GM21529 (cell line): ENCODE data around the gene RNF208.
A peak's percentile ranks its signal among the peaks of the same experiment; 100 is the strongest.

Source experiments
- ATAC-seq: cut with Tn5 transposase; IDR thresholded peaks from one replicate; pipeline ENCODE4 v1.9.1; 2021; ENCODE audit not compliant: unreplicated experiment

The RNF208 gene

GRCh38 chr9:137193771-137194170 lies 28.3 kb downstream of the RNF208 start:
- no peak for ATAC-seq

GRCh38 chr9:137192859-137193258 lies 29.2 kb downstream of the RNF208 start:
- no peak for ATAC-seq

- no peak for ATAC-seq
These were observed 29.6 kb downstream of the RNF208 start for GRCh38 chr9:137192448-137192780.

DNA sequence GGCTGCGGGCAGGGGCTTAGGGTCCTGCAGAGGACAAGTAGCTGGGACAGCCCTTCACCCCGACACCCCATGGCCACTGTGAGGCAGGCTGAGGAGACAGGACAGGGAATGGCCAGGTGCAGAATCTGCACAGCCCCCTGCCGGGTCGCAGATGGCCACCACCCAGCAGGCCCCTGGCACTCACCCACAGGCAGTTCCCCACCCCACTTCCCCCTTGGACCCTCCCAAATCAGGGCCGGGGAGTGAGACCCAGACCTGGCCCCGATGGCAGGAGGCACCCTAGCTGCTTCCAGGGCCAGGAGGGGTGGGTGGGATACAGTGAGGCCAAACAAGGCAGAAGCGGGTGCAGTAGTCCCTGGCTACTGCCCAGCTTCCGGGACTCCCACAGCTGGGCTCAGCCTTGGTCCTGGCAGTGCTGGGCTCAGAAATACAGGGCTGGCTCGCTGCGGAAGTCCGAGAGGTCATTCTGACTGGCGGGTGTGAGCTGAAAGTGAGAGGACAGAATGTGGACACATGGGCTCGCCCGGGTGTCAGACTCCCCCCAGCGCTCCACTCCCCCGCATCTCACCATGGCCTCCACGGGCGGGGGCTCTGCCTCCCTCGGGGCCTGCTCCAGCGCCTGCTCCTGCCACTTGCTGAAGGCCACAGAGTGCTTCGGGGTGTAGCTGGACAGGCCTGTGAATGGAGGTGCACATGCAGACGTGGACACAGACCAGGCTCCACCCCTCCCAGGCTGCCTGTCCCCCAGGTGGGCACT lies 30.2 kb downstream of the RNF208 start:
- ATAC-seq: no peak

DNA sequence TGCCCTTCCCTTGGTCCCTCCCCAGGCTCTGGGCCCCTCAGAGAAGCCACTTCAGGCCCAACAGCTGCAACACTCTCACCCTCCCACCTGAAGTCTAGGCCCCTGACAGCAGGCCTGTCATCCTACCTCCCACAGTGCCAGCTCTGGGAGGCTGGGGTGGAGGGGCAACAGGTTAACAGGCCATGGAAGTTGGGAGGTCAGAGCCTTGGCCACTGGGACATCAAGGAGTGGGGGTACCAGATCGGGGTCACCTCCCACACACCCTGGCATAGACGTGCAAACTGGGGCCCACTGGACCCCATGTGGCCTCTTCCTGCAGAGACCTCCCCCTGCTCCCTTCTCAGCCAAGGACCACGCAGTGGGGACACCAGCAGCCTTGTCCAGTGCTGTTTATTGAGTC lies 30.8 kb downstream of the RNF208 start:
- no peak for ATAC-seq

DNA sequence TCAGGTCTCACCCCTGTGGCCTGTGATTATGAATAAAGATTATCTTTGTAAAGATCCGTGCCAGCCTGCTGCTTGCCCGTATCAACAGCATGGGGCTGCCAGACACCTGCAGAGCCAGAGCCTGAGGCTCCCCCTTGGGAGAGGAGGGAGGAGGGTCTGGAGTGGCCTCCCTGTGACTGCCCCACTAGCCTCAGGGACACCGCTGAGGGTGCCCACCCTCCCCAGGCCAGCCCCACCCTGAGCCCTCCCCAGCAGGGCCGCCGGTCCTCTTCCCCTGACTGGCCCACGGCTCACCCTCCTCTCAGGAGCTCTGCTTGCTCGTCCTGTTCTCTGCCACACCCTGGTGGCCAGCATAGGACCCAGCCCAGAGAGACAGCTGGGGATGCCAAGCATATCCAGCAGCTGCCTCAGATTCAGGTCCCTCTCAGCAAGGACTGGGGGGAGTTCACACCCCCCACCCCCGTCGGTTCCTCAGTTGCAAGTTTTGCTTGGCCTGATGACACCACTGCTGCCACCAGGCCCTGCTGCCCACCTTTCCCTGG lies 31.7 kb downstream of the RNF208 start:
- ATAC-seq: no peak

DNA sequence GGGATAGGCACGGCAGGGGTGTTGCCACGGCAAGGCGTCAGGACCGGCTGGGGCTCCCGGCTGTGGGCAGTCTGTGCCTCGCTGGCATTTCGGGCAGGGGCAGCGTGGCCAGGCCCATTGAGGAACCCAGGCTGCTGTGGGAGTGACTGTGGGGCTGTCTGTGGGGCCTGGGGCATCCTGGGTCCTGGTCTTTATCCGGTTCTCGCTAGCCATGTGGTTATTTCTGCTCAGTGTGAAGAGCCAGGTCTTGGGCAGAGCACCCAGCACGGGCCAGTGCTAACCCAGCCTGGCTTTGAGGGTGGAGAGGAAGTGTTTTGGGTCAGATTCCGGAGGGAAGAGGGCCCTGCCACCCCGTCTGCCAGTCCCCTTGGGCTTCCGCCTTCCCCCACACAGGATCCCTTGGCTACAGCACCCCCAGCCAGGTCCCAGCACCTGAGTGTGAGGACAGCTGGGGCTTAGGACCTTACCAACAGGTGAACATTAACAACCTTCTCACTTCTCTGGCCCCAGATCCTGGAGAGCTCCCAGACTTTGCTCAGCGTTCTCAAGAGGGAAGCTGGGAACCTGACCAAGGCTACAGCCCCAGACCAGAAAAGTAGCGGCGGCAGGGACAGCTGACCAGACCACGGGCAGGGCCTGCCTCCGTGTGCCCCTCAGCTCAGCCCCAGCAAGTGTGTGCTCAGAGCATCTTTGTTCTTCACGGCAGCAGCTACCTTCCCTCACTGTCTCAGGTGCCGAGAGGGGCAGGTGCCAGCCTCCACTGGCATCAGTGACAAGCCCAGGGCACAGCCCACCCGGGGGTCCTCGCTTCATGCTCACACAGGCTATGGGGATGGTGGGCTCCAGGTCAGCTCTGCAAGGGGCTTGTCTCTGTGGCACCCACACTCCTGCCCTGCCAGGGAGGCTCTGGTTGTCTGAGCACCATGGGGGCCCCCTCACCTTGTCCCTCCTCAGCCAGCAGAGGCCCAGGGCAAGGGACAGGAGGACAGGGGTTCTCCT lies 32.4 kb downstream of the RNF208 start:
- ATAC-seq: no peak

- ATAC-seq: peak; percentile 68
These were observed 33.3 kb downstream of the RNF208 start, which contains the start of the genes ANAPC2 and SSNA1 for GRCh38 chr9:137188490-137189296. Gene ANAPC2, minus strand, starts transcription at chr9:137188560. Its CDS starts 28 bp downstream, at chr9:137188532. Gene SSNA1, plus strand, starts transcription at chr9:137188676. Its CDS starts 51 bp downstream, at chr9:137188727.

- ATAC-seq: no peak
These were observed 34.0 kb downstream of the RNF208 start for GRCh38 chr9:137188086-137188489.

DNA sequence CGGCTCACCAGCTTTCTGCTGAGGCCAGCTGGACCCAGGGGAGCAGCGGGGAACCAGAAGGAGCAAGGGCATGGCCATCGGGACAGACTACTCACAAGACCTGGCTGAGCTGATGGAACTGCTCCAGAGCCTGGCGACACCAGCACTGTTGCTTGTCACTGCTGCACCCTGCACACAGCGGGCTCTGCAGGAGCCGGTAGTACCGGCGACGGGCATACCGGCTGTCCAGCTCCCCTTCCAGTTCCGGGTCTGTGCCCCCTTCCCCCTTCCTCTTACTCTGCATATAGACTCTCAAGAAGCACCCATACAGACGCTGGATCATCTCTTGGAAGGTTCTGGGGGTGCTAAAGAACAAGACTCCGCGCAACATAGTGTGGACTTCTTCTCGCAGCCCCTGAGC lies 34.7 kb downstream of the RNF208 start:
- no peak for ATAC-seq

- ATAC-seq: no peak
These were observed 35.7 kb downstream of the RNF208 start for GRCh38 chr9:137186385-137186784.

DNA sequence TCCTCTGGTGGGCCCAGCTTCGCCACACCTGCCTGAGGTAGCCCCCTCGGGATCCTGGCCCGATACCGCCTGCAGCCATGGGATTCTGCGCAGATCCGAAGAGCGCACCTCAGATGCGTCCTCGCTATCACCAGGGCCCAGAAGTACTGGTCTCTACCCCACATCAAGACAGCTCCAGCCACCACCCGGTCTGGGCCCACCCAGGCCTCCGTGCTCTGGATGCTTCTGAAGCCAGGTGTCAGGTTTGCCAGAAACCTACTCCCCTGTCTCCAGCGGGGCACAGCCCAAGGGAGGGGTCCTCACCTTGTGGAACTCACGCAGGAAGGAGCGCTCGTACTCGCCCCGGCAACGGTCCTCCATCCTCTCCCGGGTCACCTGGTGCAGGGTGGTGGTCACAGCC lies 36.1 kb downstream of the RNF208 start:
- no peak for ATAC-seq

DNA sequence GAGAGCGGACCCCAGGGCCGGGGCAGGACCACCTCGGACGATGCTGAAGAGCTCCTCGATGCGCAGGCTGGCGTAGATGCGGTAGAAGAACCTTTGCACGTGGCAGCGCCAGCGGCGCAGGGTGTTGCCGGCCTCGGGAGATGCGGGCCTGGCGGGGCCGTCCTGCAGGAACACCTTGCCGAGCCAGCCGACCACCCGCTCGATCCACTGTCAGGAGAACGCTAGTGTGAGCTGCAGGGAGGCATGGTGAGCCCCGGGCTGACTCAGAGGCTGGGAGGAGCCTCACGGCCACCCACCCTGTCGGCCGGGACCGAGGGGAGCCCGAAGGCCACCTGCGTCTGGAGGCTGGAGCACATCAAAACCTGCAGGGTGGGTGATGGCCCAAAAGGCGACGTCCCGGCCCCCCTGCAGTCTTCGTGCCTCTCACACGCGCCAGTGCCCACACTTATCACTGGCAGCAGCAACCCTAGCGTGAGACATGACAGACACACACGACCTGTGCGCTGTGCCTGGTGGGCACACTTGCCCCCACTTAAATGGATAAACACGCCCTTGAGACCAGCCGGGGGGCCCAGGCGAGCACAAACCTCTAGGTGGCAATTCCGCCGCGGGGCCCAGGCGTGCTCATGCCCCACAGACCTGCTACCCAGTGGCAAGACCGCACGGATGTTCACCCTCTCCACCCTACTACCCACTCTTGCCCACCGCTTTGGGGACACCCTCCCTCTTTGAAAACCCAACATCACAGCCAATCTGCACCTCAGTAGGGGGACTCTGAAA lies 37.0 kb downstream of the RNF208 start:
- ATAC-seq: no peak

DNA sequence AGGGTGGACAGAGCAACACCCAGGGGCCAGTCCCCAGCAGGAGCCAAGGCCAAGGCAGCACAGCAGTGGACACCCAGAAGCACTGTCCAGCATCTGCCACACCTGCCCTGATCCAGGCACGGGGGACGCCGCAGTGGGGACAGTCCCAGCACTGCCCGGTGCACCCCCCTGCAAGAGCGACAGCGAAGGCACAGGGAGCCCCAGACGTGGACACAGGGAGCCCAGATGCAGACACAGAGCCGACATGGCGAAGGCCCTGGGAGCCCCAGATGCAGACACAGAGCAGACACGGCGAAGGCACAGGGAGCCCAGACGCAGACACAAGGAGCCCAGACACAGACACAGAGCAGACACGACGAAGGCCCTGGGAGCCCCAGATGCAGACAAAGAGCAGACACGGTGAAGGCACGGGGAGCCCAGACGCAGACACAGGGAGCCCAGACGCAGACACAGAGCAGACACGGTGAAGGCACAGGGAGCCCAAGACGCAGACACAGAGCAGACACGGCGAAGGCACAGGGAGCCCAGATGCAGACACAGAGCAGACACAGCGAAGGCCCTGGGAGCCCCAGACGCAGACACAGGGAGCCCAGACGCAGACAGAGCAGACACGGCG lies 38.0 kb downstream of the RNF208 start:
- no peak for ATAC-seq

- no peak for ATAC-seq
These were observed 39.2 kb downstream of the RNF208 start for GRCh38 chr9:137182836-137183235.

GRCh38 chr9:137181680-137182079 lies 40.4 kb downstream of the RNF208 start:
- no peak for ATAC-seq

DNA sequence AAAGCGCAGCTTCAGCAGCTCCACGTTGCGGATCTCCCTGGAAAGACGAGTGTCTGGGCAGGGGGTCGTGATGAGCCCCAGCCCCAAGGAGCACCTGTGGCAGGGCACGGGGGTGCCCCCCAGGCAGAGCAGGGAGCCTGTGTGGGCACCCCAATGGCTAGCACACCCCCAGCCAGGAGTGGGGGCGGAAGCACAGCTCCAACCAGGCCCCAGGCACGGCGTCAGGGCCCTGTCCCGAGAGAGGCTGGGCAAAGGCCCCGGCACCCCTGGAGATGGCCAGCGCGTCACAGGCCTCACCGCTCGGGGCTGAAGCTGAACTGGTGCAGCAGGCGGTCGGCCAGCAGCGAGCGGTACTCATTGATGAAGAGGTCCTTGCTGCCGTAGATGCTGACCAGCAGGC lies 41.5 kb downstream of the RNF208 start:
- ATAC-seq: no peak

- ATAC-seq: no peak
These were observed 42.3 kb downstream of the RNF208 start for GRCh38 chr9:137179761-137180160.

- ATAC-seq: no peak
These were observed 43.0 kb downstream of the RNF208 start for GRCh38 chr9:137178939-137179630.
